ENCODE measurements around the gene BAG3. TPM values are rescaled to one million over a fixed set of nuclear protein-coding genes. Genes with fewer than 3 reads are reported as not detected.

The BAG3 gene
- total and polyA plus RNA-seq, 9 of the 15 experiments (the other 6 are each of a cell fraction or from before 2014, with no cell fraction given), result 2.6 to 27.4 (median 7.2) TPM

DNA sequence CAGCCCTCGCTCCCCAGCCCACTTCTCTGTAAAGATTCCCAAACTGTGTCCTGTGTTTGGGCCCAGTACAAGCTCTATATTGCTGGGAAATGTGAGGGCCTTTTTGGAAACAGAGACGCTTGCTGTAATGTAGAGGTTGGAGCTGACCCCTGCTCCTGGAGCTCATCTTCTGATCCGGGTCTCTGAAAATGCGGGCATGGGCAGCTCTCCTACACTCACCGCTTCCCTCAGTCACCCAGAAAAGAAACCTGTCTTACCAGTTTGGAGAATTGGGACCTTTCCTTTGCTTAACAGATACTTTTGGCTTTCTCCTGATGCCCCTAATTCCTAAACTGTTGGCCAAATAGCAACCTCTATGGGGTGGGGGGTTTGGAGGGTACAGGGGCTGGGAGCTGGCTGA, 18.2 kb downstream of the BAG3 start:
- Histone ChIP-seq H3K36me3 (ENCODE audit: control insufficient read depth, insufficient read depth, low read length) (peaks cover 64% of the 10 kb centered on the region; the same call in 2 of the 3 replicates), H3K9ac (ENCODE audit: insufficient read depth in 1 of 2, low read depth in 2 of 2, low read length in 2 of 2) (no peak overlapping the region), H3K4me3 (no peak overlapping the region), H3K9me3 (replicated peaks; ENCODE audit: control insufficient read depth, insufficient read depth, low read depth, low read length) (no peaks in the 10 kb centered on the region), H3K27ac (ENCODE audit: extremely low read depth, low read depth, low read length) (no peak overlapping the region), H2AFZ (ENCODE audit: low read depth, low read length) (no peak overlapping the region), H3K79me2 (ENCODE audit: control insufficient read depth, insufficient read depth, low read length) (peaks cover 44% of the 10 kb centered on the region), H3K4me2 (ENCODE audit: insufficient read depth, low read length) (no peak overlapping the region), H3K9me1 (ENCODE audit: control insufficient read depth, insufficient read depth, low read length) (peaks cover 8% of the 10 kb centered on the region), H3K27me3 (ENCODE audit: control insufficient read depth in 2 of 2, insufficient read depth in 2 of 2, low read length in 2 of 2) (no peaks in the 10 kb centered on the region), H4K20me1 (replicated peaks; ENCODE audit: control insufficient read depth, insufficient read depth, low read length) (peaks cover 29% of the 10 kb centered on the region), H3K4me1 (replicated peaks in 1 of 2; ENCODE audit: control insufficient read depth in 2 of 2, insufficient read depth in 2 of 2, low read length in 2 of 2) (peaks cover 15 to 18% of the 10 kb centered on the region in 2 experiments; a peak in 4 of 5 replicates)
- BruUV-seq (replicated peaks), result no TSS peak
- intact Hi-C loops (cut with micrococcal nuclease) (no loop called here), in situ Hi-C loops (cut with MboI) (no loop called here)
- no peak for FAIRE-seq
- TF ChIP-seq SMC3 (conservative IDR thresholded peaks at IDR 0.05; ENCODE audit: insufficient read depth, low read depth, low read length) (no peak), CBFA2T3 (IDR thresholded peaks at IDR 0.05) (no peak), ARID2 (IDR thresholded peaks at IDR 0.05) (no peak), CAMTA2 (CRISPR knock-in tag; conservative IDR thresholded peaks at IDR 0.05) (no peak), ZNF184 (CRISPR knock-in tag; IDR thresholded peaks at IDR 0.05) (no peak), ETS2 (tag; IDR thresholded peaks at IDR 0.05; ENCODE audit: borderline replicate concordance, poor library complexity, severe bottlenecking) (no peak), ZNF347 (CRISPR knock-in tag; IDR thresholded peaks at IDR 0.05; ENCODE audit: low read depth) (no peak), ZNF143 (CRISPR knock-in tag; IDR thresholded peaks at IDR 0.05) (no peak), ARID1B (IDR thresholded peaks at IDR 0.05) (no peak)
- TF ChIP-seq, protein P1, sequence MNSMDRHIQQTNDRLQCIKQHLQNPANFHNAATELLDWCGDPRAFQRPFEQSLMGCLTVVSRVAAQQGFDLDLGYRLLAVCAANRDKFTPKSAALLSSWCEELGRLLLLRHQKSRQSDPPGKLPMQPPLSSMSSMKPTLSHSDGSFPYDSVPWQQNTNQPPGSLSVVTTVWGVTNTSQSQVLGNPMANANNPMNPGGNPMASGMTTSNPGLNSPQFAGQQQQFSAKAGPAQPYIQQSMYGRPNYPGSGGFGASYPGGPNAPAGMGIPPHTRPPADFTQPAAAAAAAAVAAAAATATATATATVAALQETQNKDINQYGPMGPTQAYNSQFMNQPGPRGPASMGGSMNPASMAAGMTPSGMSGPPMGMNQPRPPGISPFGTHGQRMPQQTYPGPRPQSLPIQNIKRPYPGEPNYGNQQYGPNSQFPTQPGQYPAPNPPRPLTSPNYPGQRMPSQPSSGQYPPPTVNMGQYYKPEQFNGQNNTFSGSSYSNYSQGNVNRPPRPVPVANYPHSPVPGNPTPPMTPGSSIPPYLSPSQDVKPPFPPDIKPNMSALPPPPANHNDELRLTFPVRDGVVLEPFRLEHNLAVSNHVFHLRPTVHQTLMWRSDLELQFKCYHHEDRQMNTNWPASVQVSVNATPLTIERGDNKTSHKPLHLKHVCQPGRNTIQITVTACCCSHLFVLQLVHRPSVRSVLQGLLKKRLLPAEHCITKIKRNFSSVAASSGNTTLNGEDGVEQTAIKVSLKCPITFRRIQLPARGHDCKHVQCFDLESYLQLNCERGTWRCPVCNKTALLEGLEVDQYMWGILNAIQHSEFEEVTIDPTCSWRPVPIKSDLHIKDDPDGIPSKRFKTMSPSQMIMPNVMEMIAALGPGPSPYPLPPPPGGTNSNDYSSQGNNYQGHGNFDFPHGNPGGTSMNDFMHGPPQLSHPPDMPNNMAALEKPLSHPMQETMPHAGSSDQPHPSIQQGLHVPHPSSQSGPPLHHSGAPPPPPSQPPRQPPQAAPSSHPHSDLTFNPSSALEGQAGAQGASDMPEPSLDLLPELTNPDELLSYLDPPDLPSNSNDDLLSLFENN (IDR thresholded peaks at IDR 0.05; ENCODE audit: low read depth in 2 of 2, low read length in 2 of 2), result no peak
- TF ChIP-seq, protein P2, sequence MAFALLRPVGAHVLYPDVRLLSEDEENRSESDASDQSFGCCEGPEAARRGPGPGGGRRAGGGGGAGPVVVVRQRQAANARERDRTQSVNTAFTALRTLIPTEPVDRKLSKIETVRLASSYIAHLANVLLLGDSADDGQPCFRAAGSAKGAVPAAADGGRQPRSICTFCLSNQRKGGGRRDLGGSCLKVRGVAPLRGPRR (CRISPR knock-in tag; IDR thresholded peaks at IDR 0.05), result no peak
- TF ChIP-seq, protein P3, sequence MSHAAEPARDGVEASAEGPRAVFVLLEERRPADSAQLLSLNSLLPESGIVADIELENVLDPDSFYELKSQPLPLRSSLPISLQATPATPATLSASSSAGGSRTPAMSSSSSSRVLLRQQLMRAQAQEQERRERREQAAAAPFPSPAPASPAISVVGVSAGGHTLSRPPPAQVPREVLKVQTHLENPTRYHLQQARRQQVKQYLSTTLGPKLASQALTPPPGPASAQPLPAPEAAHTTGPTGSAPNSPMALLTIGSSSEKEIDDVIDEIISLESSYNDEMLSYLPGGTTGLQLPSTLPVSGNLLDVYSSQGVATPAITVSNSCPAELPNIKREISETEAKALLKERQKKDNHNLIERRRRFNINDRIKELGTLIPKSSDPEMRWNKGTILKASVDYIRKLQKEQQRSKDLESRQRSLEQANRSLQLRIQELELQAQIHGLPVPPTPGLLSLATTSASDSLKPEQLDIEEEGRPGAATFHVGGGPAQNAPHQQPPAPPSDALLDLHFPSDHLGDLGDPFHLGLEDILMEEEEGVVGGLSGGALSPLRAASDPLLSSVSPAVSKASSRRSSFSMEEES (CRISPR knock-in tag; IDR thresholded peaks at IDR 0.05), result no peak
- DNase-seq (ENCODE audit: extremely low read depth in 1 of 4, low spot score in 3 of 4), result no peak
- 93% methylated on average over 3 of the region's 5 CpGs for WGBS (ENCODE audit: insufficient coverage, low coverage, missing lambda C conversion rate)
- CTCF ChIA-PET (ENCODE audit: low intra/inter-chr PET ratio), result no interaction called here
- ATAC-seq, result no peak
- POLR2A ChIA-PET, result no interaction called here
